Measurements from ENCODE around the gene MGAT5B. TPM values are rescaled to one million over a fixed set of nuclear protein-coding genes. Genes with fewer than 3 reads are reported as not detected.
"Not testable (repeated sequence)": the region's sequence is repeated elsewhere in the genome, so short reads cannot be mapped to it uniquely, and the experiment has no call there.

MGAT5B gene
- total RNA-seq, 1 donor = 0.18 TPM

DNA sequence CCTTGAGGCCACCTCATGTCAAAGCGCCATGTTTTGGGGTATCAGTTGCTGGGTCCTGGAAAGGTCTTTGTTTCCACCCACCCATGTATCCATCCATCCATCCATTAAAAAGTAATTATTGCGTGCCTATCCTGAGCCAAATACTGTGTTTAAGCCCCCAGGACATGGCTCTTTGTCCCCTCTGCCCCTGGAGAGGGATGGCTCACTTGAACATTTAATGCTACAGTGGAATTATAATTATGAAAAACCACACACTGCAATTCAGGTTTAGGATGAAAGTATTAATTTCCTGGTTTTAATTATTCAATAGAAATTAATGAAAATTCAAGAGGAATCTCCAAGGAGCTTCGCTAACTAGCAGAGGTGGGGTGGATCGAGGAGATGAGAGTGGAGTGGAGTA lies 97.8 kb downstream of the MGAT5B start:
- TF ChIP-seq, protein P1, sequence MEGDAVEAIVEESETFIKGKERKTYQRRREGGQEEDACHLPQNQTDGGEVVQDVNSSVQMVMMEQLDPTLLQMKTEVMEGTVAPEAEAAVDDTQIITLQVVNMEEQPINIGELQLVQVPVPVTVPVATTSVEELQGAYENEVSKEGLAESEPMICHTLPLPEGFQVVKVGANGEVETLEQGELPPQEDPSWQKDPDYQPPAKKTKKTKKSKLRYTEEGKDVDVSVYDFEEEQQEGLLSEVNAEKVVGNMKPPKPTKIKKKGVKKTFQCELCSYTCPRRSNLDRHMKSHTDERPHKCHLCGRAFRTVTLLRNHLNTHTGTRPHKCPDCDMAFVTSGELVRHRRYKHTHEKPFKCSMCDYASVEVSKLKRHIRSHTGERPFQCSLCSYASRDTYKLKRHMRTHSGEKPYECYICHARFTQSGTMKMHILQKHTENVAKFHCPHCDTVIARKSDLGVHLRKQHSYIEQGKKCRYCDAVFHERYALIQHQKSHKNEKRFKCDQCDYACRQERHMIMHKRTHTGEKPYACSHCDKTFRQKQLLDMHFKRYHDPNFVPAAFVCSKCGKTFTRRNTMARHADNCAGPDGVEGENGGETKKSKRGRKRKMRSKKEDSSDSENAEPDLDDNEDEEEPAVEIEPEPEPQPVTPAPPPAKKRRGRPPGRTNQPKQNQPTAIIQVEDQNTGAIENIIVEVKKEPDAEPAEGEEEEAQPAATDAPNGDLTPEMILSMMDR (IDR thresholded peaks at IDR 0.05; ENCODE audit: insufficient read depth, low read length) = no peak
- no peak overlapping the region for H3K4me3 ChIP-seq (ENCODE audit: low read depth, low read length)
- no peak for DNase-seq (ENCODE audit: low read depth)

- DNase-seq (ENCODE audit: low read depth) = no peak
- H3K4me3 ChIP-seq (ENCODE audit: low read depth, low read length) = no peak overlapping the region
- TF ChIP-seq, protein P1 (IDR thresholded peaks at IDR 0.05; ENCODE audit: insufficient read depth, low read length) = no peak
Measured at GRCh38 chr17:76966486-76967181, 98.4 kb downstream of the MGAT5B start.

GRCh38 chr17:76967762-76968161 lies 99.6 kb downstream of the MGAT5B start:
- H3K4me3 ChIP-seq (ENCODE audit: low read depth, low read length) = no peak overlapping the region
- TF ChIP-seq, protein P1 (IDR thresholded peaks at IDR 0.05; ENCODE audit: insufficient read depth, low read length) = no peak
- no peak for DNase-seq (ENCODE audit: low read depth)

- peak; percentile 2 for DNase-seq (ENCODE audit: low read depth)
- H3K4me3 ChIP-seq (ENCODE audit: low read depth, low read length) = no peak overlapping the region
- TF ChIP-seq, protein P1 (IDR thresholded peaks at IDR 0.05; ENCODE audit: insufficient read depth, low read length) = no peak
Measured at GRCh38 chr17:76968707-76969597, 100.7 kb downstream of the MGAT5B start.

- TF ChIP-seq, protein P1 (IDR thresholded peaks at IDR 0.05; ENCODE audit: insufficient read depth, low read length) = no peak
- DNase-seq (ENCODE audit: low read depth) = no peak
- H3K4me3 ChIP-seq (ENCODE audit: low read depth, low read length) = no peak overlapping the region
Measured at GRCh38 chr17:76969598-76970172, 101.5 kb downstream of the MGAT5B start.

- not testable (repeated sequence) for DNase-seq (ENCODE audit: low read depth); H3K4me3 ChIP-seq (ENCODE audit: low read depth, low read length)
Measured at GRCh38 chr17:76970228-76970627, 102.0 kb downstream of the MGAT5B start.

All from fibroblast of the aortic adventitia (primary cell).